Measurements from ENCODE around the gene TREML4. TPM values are rescaled to one million over a fixed set of nuclear protein-coding genes. Genes with fewer than 3 reads are reported as not detected.
"Not testable (repeated sequence)": the region's sequence is repeated elsewhere in the genome, so short reads cannot be mapped to it uniquely, and the experiment has no call there.

Gene TREML4
- total RNA-seq = not detected in 2 replicates

GRCh38 chr6:41228096-41228495, at the start of gene TREML4:
Gene TREML4, plus strand, starts transcription at chr6:41228349. Its CDS starts 79 bp downstream, at chr6:41228428.
- DNase-seq (ENCODE audit: low read depth, low spot score) = no peak

GRCh38 chr6:41179163-41179562, 49.0 kb upstream of the TREML4 start:
- DNase-seq (ENCODE audit: low read depth, low spot score) = no peak

GRCh38 chr6:41181566-41181965, 46.6 kb upstream of the TREML4 start:
- DNase-seq (ENCODE audit: low read depth, low spot score) = no peak

GRCh38 chr6:41182069-41183034, 45.8 kb upstream of the TREML4 start:
- DNase-seq (ENCODE audit: low read depth, low spot score) = peak; percentile 45

GRCh38 chr6:41184761-41185160, 43.4 kb upstream of the TREML4 start:
- no peak for DNase-seq (ENCODE audit: low read depth, low spot score)

GRCh38 chr6:41186031-41186562, 42.1 kb upstream of the TREML4 start:
- DNase-seq (ENCODE audit: low read depth, low spot score) = no peak

GRCh38 chr6:41187924-41188886, 39.9 kb upstream of the TREML4 start:
- no peak for DNase-seq (ENCODE audit: low read depth, low spot score)

GRCh38 chr6:41189046-41189445, 39.1 kb upstream of the TREML4 start:
- not testable (repeated sequence) for DNase-seq (ENCODE audit: low read depth, low spot score)

GRCh38 chr6:41189967-41190366, 38.2 kb upstream of the TREML4 start:
- no peak for DNase-seq (ENCODE audit: low read depth, low spot score)

- DNase-seq (ENCODE audit: low read depth, low spot score) = no peak
Observed at GRCh38 chr6:41190791-41191190, 37.4 kb upstream of the TREML4 start.

- DNase-seq (ENCODE audit: low read depth, low spot score) = no peak
Observed at GRCh38 chr6:41191569-41191968, 36.6 kb upstream of the TREML4 start.

GRCh38 chr6:41193171-41193734, 34.9 kb upstream of the TREML4 start:
- DNase-seq (ENCODE audit: low read depth, low spot score) = no peak

- no peak for DNase-seq (ENCODE audit: low read depth, low spot score)
Observed at GRCh38 chr6:41193884-41194283, 34.3 kb upstream of the TREML4 start.

GRCh38 chr6:41194386-41194785, 33.8 kb upstream of the TREML4 start:
- no peak for DNase-seq (ENCODE audit: low read depth, low spot score)

GRCh38 chr6:41197234-41197633, 30.9 kb upstream of the TREML4 start:
- no peak for DNase-seq (ENCODE audit: low read depth, low spot score)

GRCh38 chr6:41199552-41200246, 28.4 kb upstream of the TREML4 start:
- no peak for DNase-seq (ENCODE audit: low read depth, low spot score)

- DNase-seq (ENCODE audit: low read depth, low spot score) = no peak
Observed at GRCh38 chr6:41200296-41200900, 27.8 kb upstream of the TREML4 start.

GRCh38 chr6:41200901-41201763, 27.0 kb upstream of the TREML4 start, which contains the start of gene TREML2:
Gene TREML2, minus strand, starts transcription at chr6:41201149. Its CDS starts 141 bp downstream, at chr6:41201008.
- DNase-seq (ENCODE audit: low read depth, low spot score) = no peak

GRCh38 chr6:41201764-41202173, 26.4 kb upstream of the TREML4 start:
- DNase-seq (ENCODE audit: low read depth, low spot score) = no peak
